AML-193 (cell line): Measurements from ENCODE around the gene OBSL1.

Source experiments
- DNase-seq, 2 experiments: peaks; one replicate each; lab custom pipeline; 2025; lab: John Stamatoyannopoulos, UW

OBSL1 gene

GRCh38 chr2:219565130-219566080 lies 5.9 kb downstream of the OBSL1 start:
- DNase-seq: no peak

- DNase-seq: no peak
Measured at GRCh38 chr2:219563271-219563928, 7.9 kb downstream of the OBSL1 start.

GRCh38 chr2:219562049-219563020 lies 9.0 kb downstream of the OBSL1 start:
- no peak for DNase-seq

GRCh38 chr2:219561179-219562048 lies 9.9 kb downstream of the OBSL1 start:
- DNase-seq: no peak

GRCh38 chr2:219560893-219561178 lies 10.5 kb downstream of the OBSL1 start:
- DNase-seq: no peak

GRCh38 chr2:219560037-219560892 lies 11.1 kb downstream of the OBSL1 start:
- DNase-seq: no peak

GRCh38 chr2:219559156-219559915 lies 12.0 kb downstream of the OBSL1 start:
- DNase-seq: no peak

GRCh38 chr2:219557791-219558785 lies 13.3 kb downstream of the OBSL1 start:
- no peak for DNase-seq

GRCh38 chr2:219557320-219557719 lies 14.0 kb downstream of the OBSL1 start:
- DNase-seq: no peak

GRCh38 chr2:219556413-219556812 lies 14.9 kb downstream of the OBSL1 start:
- DNase-seq: no peak

- no peak for DNase-seq
Measured at GRCh38 chr2:219555956-219556355, 15.4 kb downstream of the OBSL1 start.

- no peak for DNase-seq
Measured at GRCh38 chr2:219554350-219554749, 17.0 kb downstream of the OBSL1 start.

GRCh38 chr2:219553463-219553963 lies 17.8 kb downstream of the OBSL1 start:
- no peak for DNase-seq

GRCh38 chr2:219553168-219553417 lies 18.2 kb downstream of the OBSL1 start:
- no peak for DNase-seq

- DNase-seq: no peak
Measured at GRCh38 chr2:219552382-219553167, 18.8 kb downstream of the OBSL1 start.

GRCh38 chr2:219551441-219552381 lies 19.6 kb downstream of the OBSL1 start:
- DNase-seq: no peak
